Measurements from ENCODE around the gene SESN1.
"Not testable (repeated sequence)": the region's sequence is repeated elsewhere in the genome, so short reads cannot be mapped to it uniquely, and the experiment has no call there.

SESN1 gene

GRCh38 chr6:109095036-109095834, 589 bp upstream of the SESN1 start, which contains the start of gene CEP57L1:
CEP57L1 (plus strand) TSS chr6:109095507; CDS start chr6:109145222, 49,715 bp downstream.
- DNase-seq (ENCODE audit: low spot score): peak; percentile 97

GRCh38 chr6:109093732-109094415, 772 bp downstream of the SESN1 start:
- DNase-seq (ENCODE audit: low spot score): peak; percentile 6

- no peak for DNase-seq (ENCODE audit: low spot score)
Observed at GRCh38 chr6:109092074-109092473, 2.6 kb downstream of the SESN1 start.

- no peak for DNase-seq (ENCODE audit: low spot score)
Observed at GRCh38 chr6:109091314-109092024, 3.2 kb downstream of the SESN1 start.

DNA sequence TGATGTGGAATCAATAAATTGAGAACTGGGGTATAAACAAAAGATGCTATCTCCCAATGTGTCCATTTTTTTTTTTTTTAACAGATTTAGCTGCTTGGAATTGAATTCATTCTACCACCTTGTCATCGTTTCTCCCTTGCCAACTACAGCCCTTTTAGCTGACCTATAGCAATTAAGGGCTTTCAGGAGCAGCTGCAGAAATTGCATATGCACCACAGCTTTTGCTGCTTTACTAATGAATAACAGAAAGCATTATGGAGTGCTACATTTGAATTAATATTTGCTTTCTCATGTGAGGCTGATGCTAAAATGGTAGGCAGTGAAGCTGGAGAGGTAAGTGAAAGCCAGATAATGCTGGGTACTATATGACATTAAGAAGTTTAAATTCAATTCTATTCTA, 5.7 kb downstream of the SESN1 start:
- no peak for DNase-seq (ENCODE audit: low spot score)

- no peak for DNase-seq (ENCODE audit: low spot score)
Observed at GRCh38 chr6:109087661-109088264, 6.9 kb downstream of the SESN1 start.

DNA sequence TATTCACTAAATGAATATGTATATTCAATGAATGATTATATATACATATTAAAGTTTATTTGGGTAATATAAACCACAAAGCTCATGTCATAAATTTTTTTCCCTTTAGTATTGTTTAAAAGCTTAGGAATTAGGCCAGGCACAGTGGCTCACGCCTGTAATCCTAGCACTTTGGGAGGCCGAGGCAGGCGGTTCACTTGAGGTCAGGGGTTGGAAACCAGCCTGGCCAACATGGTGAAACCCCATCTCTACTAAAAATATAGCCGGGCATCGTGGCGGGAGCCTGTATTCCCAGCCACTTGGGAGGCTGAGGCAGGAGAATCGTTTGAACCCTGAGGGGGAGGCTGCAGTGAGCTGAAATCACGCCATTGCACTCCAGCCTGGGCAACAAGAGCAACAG, 10.5 kb downstream of the SESN1 start:
- not testable (repeated sequence) for DNase-seq (ENCODE audit: low spot score)

DNA sequence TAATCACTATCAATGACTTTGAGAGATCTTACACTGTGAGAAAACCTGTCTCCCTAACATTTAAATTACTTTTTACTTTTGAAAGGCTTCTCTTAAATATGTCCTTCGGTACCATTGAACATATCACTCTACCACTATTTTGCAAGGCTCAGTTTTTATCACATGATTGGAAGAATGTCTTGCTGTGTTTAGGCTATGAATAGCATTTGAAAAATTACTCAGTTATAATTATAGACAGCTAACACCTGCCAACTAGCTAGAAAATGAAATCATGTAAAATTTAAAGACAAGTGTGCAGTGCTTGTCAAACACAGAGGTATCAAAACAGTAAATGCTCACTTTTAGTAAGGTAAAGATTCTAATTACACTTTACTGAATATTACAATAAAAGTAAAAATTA, 11.0 kb downstream of the SESN1 start:
- no peak for DNase-seq (ENCODE audit: low spot score)

GRCh38 chr6:109082188-109082577, 12.5 kb downstream of the SESN1 start:
- peak; percentile 10 for DNase-seq (ENCODE audit: low spot score)

GRCh38 chr6:109081516-109082187, 13.0 kb downstream of the SESN1 start:
- no peak for DNase-seq (ENCODE audit: low spot score)

GRCh38 chr6:109081026-109081425, 13.6 kb downstream of the SESN1 start:
- DNase-seq (ENCODE audit: low spot score): no peak

- no peak for DNase-seq (ENCODE audit: low spot score)
Observed at GRCh38 chr6:109079981-109080380, 14.7 kb downstream of the SESN1 start.

DNA sequence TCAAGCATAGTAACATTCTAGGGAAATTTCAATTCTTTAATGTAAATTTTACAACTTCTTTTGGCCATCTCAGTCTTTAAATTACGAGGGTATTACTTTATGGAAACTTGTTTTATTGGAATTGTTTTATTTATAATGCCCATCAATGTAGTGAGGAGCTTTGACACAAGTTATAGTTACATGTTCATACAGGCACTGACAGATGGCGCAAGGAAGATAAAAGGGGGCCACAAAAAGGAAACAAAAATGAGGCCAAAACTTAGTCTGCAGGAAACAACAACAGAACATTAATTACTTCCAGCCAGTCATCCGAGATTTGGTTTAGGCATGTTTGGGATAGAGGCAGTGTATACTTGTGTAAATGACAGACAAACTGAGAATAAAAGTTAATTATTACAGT, 18.3 kb downstream of the SESN1 start:
- DNase-seq (ENCODE audit: low spot score): no peak

GRCh38 chr6:109075934-109076333, 18.7 kb downstream of the SESN1 start:
- peak; percentile 68 for DNase-seq (ENCODE audit: low spot score)

DNA sequence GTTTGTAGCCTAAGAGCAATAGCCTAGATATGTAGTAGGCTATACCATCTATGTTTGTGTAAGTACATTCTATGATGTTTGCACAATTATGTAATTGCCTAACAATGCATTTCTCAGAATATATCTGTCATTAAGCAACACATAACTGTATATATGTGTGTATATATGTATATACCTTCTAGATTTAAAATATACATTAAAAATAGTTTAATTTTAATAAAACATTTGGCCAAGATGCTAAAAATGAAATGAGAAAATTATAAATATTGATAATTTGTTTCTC, 20.6 kb downstream of the SESN1 start:
- no peak for DNase-seq (ENCODE audit: low spot score)

- DNase-seq (ENCODE audit: low spot score): peak; percentile 59
Observed at GRCh38 chr6:109073344-109074132, 21.1 kb downstream of the SESN1 start.

- no peak for DNase-seq (ENCODE audit: low spot score)
Observed at GRCh38 chr6:109071125-109071917, 23.3 kb downstream of the SESN1 start.

DNA sequence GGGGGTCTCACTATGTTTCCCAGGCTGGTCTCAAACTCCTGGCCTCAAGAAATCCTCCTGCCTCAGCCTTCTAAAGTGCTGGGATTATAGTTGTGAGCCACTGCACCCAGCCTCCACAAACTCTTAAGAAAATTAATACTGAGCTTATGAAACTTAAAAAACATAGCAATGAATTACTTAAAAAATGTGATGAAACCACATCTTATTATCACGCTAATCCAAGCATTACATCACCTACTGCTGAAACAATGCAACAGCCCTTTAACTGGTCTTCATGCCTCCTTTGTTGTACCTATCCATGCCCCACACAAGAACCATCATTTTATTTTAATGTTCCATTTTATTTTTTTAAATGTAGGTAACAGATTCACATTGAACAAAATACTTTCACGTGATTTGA, 24.9 kb downstream of the SESN1 start:
- DNase-seq (ENCODE audit: low spot score): peak; percentile 54

DNA sequence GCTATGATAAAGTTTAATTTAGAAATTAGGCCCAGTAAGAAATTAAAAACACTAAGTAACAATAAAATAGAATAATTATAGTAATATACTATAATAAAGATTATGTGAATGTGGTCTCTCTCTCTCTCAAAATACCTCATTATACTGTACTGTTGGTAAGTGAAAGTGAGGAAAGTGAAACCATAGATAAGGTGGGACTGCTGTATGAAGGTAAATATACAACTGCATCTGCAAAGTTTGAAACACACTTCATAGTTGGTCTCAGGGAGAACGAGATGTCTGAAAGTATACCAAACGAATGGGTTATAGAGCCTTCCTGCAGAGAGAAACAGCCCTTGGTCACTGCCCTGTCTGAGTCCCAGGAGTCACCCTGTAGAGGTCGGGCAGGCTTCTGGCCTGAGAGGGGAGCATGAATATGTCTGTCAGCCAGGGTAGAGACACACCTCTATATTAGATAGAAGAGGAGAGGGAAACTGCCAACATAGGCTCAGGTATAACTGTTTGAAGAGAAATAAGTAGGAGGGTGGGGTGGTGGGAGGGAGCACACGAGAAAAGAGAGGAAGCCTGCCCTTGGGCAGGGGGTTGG, 31.8 kb downstream of the SESN1 start:
- no peak for DNase-seq (ENCODE audit: low spot score)

DNA sequence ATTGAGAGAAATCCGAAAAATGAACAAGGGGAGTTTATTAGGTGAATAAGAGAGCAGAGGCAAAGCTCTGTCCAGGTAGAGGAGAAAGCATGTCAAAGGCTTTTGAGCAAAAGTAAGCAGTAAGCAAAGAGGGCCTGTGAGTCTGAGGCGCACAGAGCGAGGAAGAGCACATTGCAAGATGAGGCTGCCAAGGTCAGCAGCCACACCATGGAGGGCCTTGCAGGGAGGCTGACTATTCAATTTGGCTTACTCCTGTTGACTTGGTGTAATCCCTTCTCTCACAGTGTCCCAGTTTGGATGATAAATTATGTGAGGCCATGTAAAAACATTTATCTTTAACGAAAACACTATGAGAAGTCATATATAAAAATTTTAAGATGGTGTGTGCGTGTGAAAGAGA, 32.4 kb downstream of the SESN1 start:
- DNase-seq (ENCODE audit: low spot score): no peak
